Small intestine (tissue), 7 donors: ENCODE data around the gene GRIK2. TPM values are rescaled to one million over a fixed set of nuclear protein-coding genes. Genes with fewer than 3 reads are reported as not detected.
"Not testable (repeated sequence)": the region's sequence is repeated elsewhere in the genome, so short reads cannot be mapped to it uniquely, and the experiment has no call there.

Experiments used
- DNase-seq, 2 donors: peaks; one replicate each; pipeline versions ENCODE4 v3.0.0 to v3.0.0-alpha.2; 2013
- FAIRE-seq: peaks from 2 replicates; lab custom pipeline; 2012; peaks lifted over from hg19 to GRCh38; lab: Jason Lieb, UNC
- H3K27ac ChIP-seq, 3 donors: one replicate each; pipeline ENCODE4 v1.5.1; 2013; ENCODE audit warnings: low read length in 2 of 3, mild to moderate bottlenecking in 2 of 3, control low read depth in 1 of 3, inconsistent platforms in 1 of 3, low read depth in 1 of 3, moderate library complexity in 1 of 3
- H3K27me3 ChIP-seq, 3 donors: one replicate each; pipeline ENCODE4 v1.6.1; 2013; ENCODE audit warnings: low read length in 3 of 3, inconsistent platforms in 1 of 3; ENCODE audit not compliant: control insufficient read depth in 3 of 3, insufficient read depth in 3 of 3
- H3K36me3 ChIP-seq, 3 donors: one replicate each; pipeline ENCODE4 v1.6.1; 2013; ENCODE audit warnings: low read length in 3 of 3, inconsistent platforms in 1 of 3, low read depth in 1 of 3, mild to moderate bottlenecking in 1 of 3, moderate library complexity in 1 of 3; ENCODE audit not compliant: control insufficient read depth in 3 of 3, insufficient read depth in 2 of 3
- H3K4me1 ChIP-seq, 3 donors: one replicate each; pipeline ENCODE4 v1.6.1; 2013; ENCODE audit warnings: low read length in 2 of 3, inconsistent platforms in 1 of 3, low read depth in 1 of 3, mild to moderate bottlenecking in 1 of 3, moderate library complexity in 1 of 3; ENCODE audit not compliant: control insufficient read depth in 3 of 3, insufficient read depth in 2 of 3
- H3K4me3 ChIP-seq, 3 donors: one replicate each; pipeline ENCODE4 v1.5.1; 2013; ENCODE audit warnings: low read length in 3 of 3, control low read depth in 1 of 3, inconsistent platforms in 1 of 3, low read depth in 1 of 3, mild to moderate bottlenecking in 1 of 3, moderate library complexity in 1 of 3
- H3K9me3 ChIP-seq, 2 donors: one replicate each; pipeline ENCODE4 v1.6.1; 2013; ENCODE audit warnings: low read depth in 1 of 2, low read length in 1 of 2; ENCODE audit not compliant: control insufficient read depth in 2 of 2, insufficient read depth in 1 of 2
- WGBS, 3 donors: extraction: QIAGEN DNeasy Blood & Tissue Kit; methylation state at CpG; one replicate each; pipeline ENCODE4 v1.1.7; 2013; 5-methylcytosine and 5-hydroxymethylcytosine counted together
- polyA plus RNA-seq, 4 donors: library from polyadenylated mRNA; stranded (reverse) in 3 of 4; unstranded in 1 of 4; fragments of 200-250 nt in 3 of 4; fragments of 120-200 nt in 1 of 4; gene quantifications; one replicate each; pipeline versions ENCODE4 v1.2.1 to v1.2.3, GENCODE V29; 2013
- donor health status: healthy with polysubstance abuse.
- donor health status: control.
- donor health status: control.
- donor health status: Bipolar disorder and iron deficiency.
- donor health status: healthy.

The GRIK2 gene
- polyA plus RNA-seq, 4 donors = 0.27 to 1.4 (median 0.54) TPM; not detected in 1

- Histone ChIP-seq H3K27ac (no peak overlapping the region), H3K27me3 (no peaks in the 10 kb centered on the region), H3K36me3 (no peaks in the 10 kb centered on the region), H3K9me3 (no peaks in the 10 kb centered on the region), H3K4me3 (no peak overlapping the region), H3K4me1 (no peaks in the 10 kb centered on the region)
- WGBS, 3 donors = 52 to 63% (median 53%) methylated on average over 1 of the region's 1 CpG
- no peak for FAIRE-seq
- no peak for DNase-seq
These were observed 670.6 kb downstream of the GRIK2 start for GRCh38 chr6:102064142-102064541.

- H3K27ac ChIP-seq = no peak overlapping the region
- H3K4me1 ChIP-seq = no peaks in the 10 kb centered on the region
- no peak overlapping the region for H3K4me3 ChIP-seq
- no peak for FAIRE-seq
- no peak for DNase-seq
- WGBS, 3 donors = 51 to 59% (median 57%) methylated on average over 1 of the region's 1 CpG
- H3K36me3 ChIP-seq = no peaks in the 10 kb centered on the region
- no peaks in the 10 kb centered on the region for H3K9me3 ChIP-seq
- no peaks in the 10 kb centered on the region for H3K27me3 ChIP-seq
These were observed 672.8 kb downstream of the GRIK2 start for GRCh38 chr6:102066301-102066700.

GRCh38 chr6:102068349-102068929, 674.9 kb downstream of the GRIK2 start:
- 63 to 68% (median 66%) methylated on average over 7 of the region's 7 CpGs for WGBS, 3 donors
- no peaks in the 10 kb centered on the region for H3K27me3 ChIP-seq
- H3K9me3 ChIP-seq = no peaks in the 10 kb centered on the region
- no peak overlapping the region for H3K27ac ChIP-seq
- DNase-seq = no peak
- H3K4me3 ChIP-seq = no peak overlapping the region
- H3K36me3 ChIP-seq = no peaks in the 10 kb centered on the region
- no peak for FAIRE-seq
- no peaks in the 10 kb centered on the region for H3K4me1 ChIP-seq

- no peak overlapping the region for H3K27ac ChIP-seq
- 36 to 60% (median 37%) methylated on average over 2 of the region's 2 CpGs for WGBS, 3 donors
These were observed 682.0 kb downstream of the GRIK2 start for GRCh38 chr6:102075539-102075938.

GRCh38 chr6:102085257-102085656, 691.7 kb downstream of the GRIK2 start:
- no peaks in the 10 kb centered on the region for H3K4me1 ChIP-seq
- H3K4me3 ChIP-seq = no peak overlapping the region
- DNase-seq (no peak), FAIRE-seq (no peak)
- 33 to 49% (median 47%) methylated on average over 2 of the region's 2 CpGs for WGBS, 3 donors
- no peaks in the 10 kb centered on the region for H3K27me3 ChIP-seq
- H3K27ac ChIP-seq = no peak overlapping the region
- H3K36me3 ChIP-seq = no peaks in the 10 kb centered on the region
- H3K9me3 ChIP-seq = no peaks in the 10 kb centered on the region

More at GRCh38 chr6:102075539-102075938, 682.0 kb downstream of the GRIK2 start:
- no peak for DNase-seq
- H3K27me3 ChIP-seq = no peaks in the 10 kb centered on the region
- no peaks in the 10 kb centered on the region for H3K4me1 ChIP-seq
- H3K9me3 ChIP-seq = peaks cover 0 to 3% of the 10 kb centered on the region in 2 donors
- H3K4me3 ChIP-seq = no peak overlapping the region
- FAIRE-seq = no peak
- no peaks in the 10 kb centered on the region for H3K36me3 ChIP-seq

- not testable (repeated sequence) for H3K27ac ChIP-seq, H3K9me3 ChIP-seq, FAIRE-seq, H3K4me3 ChIP-seq, H3K36me3 ChIP-seq, H3K4me1 ChIP-seq, DNase-seq, H3K27me3 ChIP-seq
- 92 to 96% (median 94%) methylated on average over 19 of the region's 19 CpGs for WGBS, 3 donors
These were observed 694.7 kb downstream of the GRIK2 start for GRCh38 chr6:102088160-102088559.

- Histone ChIP-seq H3K27ac (no peak overlapping the region), H3K27me3 (no peaks in the 10 kb centered on the region), H3K4me1 (no peaks in the 10 kb centered on the region), H3K9me3 (peaks cover 0 to 3% of the 10 kb centered on the region in 2 donors), H3K4me3 (no peak overlapping the region), H3K36me3 (no peaks in the 10 kb centered on the region)
- DNase-seq = no peak
- 23 to 41% (median 40%) methylated on average over 2 of the region's 2 CpGs for WGBS, 3 donors
- no peak for FAIRE-seq
These were observed 720.9 kb downstream of the GRIK2 start for GRCh38 chr6:102114402-102114801.

GRCh38 chr6:102115911-102116310, 722.4 kb downstream of the GRIK2 start:
- no peak for FAIRE-seq
- DNase-seq = no peak
- Histone ChIP-seq H3K4me1 (no peaks in the 10 kb centered on the region), H3K27ac (no peak overlapping the region), H3K4me3 (no peak overlapping the region), H3K9me3 (peaks cover 0 to 3% of the 10 kb centered on the region in 2 donors), H3K36me3 (no peaks in the 10 kb centered on the region), H3K27me3 (no peaks in the 10 kb centered on the region)
- 42 to 60% (median 43%) methylated on average over 1 of the region's 1 CpG for WGBS, 3 donors

- WGBS, 3 donors = 80 to 89% (median 82%) methylated on average over 1 of the region's 1 CpG
- Histone ChIP-seq H3K27me3 (no peaks in the 10 kb centered on the region), H3K9me3 (peaks cover 0 to 3% of the 10 kb centered on the region in 2 donors), H3K4me1 (no peaks in the 10 kb centered on the region), H3K4me3 (no peak overlapping the region), H3K36me3 (no peaks in the 10 kb centered on the region), H3K27ac (no peak overlapping the region)
- no peak for DNase-seq
- FAIRE-seq = no peak
These were observed 724.5 kb downstream of the GRIK2 start for GRCh38 chr6:102118034-102118433.
